Right forelimb (tissue), 1 donor: ENCODE data around the gene RELL2.

Experiments
- DNase-seq: peaks from one replicate; pipeline ENCODE4 v3.0.0-alpha.2; 2018

RELL2 gene

GRCh38 chr5:141681295-141681694 is 44.5 kb downstream of the RELL2 start:
- no peak for DNase-seq

GRCh38 chr5:141681695-141682641 is 45.2 kb downstream of the RELL2 start, which contains the start of gene ARAP3:
TSS of gene ARAP3 (minus strand) at chr5:141682230. CDS start at chr5:141680486, 1,744 bp downstream.
- peak; percentile 77 for DNase-seq

GRCh38 chr5:141683596-141684141 is 46.9 kb downstream of the RELL2 start:
- DNase-seq, result no peak

- no peak for DNase-seq
These were observed 48.8 kb downstream of the RELL2 start for GRCh38 chr5:141685591-141685990.

- no peak for DNase-seq
These were observed 50.0 kb downstream of the RELL2 start for GRCh38 chr5:141686648-141687416.
